Frontal cortex (tissue), 4 donors: ENCODE data around the gene RBPJ. TPM values are rescaled to one million over a fixed set of nuclear protein-coding genes. Genes with fewer than 3 reads are reported as not detected.
A peak's percentile ranks its signal among the peaks of the same experiment; 100 is the strongest.
"Not testable (repeated sequence)": the region's sequence is repeated elsewhere in the genome, so short reads cannot be mapped to it uniquely, and the experiment has no call there.

Experiments used
- DNase-seq, 2 donors: peaks; one replicate each; pipeline ENCODE4 v3.0.0; 2012; ENCODE audit warnings: low spot score in 2 of 2
- FAIRE-seq: peaks from 2 replicates; lab custom pipeline; 2012; peaks lifted over from hg19 to GRCh38; lab: Jason Lieb, UNC
- total RNA-seq: library from RNA; depleted of rRNA; stranded (reverse); fragments of >200 nt; gene quantifications from one replicate; pipeline ENCODE4 v1.2.3, GENCODE V29; 2014
- donor health status: control.
- donor health status: control.
- donor health status: control.

The RBPJ gene
- total RNA-seq, 1 donor from 2014 or later, result 77.0 TPM

DNA sequence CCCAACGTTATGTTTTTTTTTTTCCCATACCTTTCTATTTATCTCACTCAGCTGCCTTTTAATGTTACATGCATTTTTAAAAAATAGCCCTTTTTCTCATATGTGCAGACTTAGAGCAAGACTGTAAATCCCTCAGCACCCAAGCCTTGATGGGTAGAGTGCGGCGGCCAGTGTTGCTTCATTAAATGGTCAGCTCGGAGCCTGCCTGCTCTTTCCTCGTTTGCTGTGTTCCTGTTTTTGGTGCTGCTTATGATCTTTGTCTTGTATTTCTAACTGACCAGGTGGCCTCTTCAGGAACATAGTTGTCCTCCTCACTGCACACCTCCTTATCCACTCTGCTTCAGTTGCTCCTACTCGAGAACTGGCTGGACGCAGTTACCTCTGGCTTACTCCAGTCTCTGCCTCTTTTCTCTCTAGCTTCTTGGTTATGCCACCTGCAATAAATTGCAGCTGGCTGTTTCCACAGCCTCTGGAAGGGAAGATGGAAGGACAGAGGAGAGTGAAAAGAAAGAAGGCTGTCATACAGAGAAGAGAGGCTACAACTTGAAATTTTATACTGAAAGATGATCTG lies 10.7 kb downstream of the RBPJ start:
- no peak for DNase-seq
- no peak for FAIRE-seq

DNA sequence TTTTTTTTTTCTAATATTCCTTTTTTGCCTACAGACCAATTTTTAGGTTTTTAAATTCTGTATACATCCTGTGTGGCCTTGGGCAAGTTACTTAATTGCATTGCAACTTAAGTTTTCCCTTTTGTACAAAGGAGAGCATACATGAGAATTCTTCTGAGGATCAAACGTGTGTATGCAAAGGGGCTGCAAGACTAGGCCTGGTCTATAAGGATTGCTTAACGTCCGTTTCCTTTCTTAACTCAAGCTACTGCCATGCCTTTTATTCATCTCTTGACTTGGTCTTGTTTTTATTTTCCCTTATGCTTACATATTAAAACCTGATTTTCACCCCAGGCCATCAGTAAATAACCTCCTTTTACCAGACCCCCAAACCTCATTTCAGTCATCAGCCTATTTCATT lies 13.6 kb downstream of the RBPJ start:
- no peak for DNase-seq
- no peak for FAIRE-seq

DNA sequence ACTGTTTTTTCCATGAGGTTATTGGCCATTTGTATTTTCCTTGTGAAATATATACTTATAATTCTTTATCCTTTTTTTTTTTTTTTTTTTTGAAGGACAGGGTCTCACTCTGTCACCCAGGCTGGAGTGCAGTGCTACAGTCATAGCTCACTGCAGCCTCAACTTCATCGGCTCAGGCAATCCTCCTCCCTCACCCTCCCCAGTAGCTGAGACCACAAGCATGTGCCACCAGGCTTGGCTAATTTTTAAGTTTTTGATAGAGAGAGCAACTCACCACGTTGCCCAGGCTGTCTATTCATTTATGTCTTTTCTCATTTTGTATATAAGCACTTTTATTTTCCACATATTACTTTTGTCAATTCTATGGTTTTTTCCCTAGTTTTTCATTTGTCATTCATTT lies 16.8 kb downstream of the RBPJ start:
- DNase-seq, result no peak
- no peak for FAIRE-seq

DNA sequence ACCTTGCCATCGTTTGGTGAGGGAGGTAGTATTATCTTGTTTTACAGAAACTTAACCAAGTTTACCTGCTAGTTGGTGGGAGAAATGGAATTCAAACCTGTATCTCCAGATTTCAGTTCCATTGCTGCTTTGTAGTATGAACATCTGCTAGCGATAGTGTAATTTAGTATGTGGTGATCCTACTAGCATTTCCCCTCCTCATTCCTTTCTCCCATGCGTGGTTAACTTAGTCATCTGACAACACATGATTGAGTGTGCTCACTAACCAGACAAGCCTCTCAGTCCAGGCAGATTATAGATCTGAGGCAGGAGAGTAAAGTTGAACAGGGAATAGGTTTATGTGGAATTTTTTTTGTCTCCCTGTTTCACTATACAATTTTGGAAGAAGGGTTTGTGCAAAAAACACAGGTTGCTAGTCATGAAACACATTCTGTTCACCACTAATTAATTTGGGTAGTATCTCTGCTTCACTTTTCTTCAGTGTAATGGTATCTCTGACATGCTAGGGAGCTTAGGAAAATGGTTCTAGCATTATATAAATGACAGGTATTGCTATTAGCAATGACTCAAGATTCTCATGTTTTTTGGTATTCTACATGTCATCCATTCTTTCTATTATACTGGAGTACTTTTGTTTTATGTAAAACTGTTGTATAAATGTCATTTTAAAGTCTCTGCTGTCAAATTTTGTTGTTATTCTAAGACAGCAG lies 21.7 kb downstream of the RBPJ start:
- FAIRE-seq, result no peak
- no peak for DNase-seq

DNA sequence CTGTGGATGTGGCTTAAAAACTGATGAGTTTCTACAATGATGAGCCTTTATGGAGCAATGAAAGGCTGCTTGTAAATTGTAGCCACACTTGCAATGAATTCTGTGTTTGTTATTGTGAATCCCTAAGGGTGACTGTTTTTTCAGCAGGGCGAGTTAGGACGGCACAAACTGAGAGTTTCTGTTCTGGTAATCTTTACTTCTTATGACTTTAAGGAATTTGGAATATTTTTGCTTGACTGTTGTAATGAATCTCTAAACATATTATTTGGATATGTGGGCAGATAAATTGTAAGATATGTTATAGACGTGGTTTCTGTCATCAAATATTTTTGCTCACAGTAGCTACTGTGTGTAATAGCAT lies 22.2 kb downstream of the RBPJ start:
- FAIRE-seq (peak; percentile 68), DNase-seq (no peak)

DNA sequence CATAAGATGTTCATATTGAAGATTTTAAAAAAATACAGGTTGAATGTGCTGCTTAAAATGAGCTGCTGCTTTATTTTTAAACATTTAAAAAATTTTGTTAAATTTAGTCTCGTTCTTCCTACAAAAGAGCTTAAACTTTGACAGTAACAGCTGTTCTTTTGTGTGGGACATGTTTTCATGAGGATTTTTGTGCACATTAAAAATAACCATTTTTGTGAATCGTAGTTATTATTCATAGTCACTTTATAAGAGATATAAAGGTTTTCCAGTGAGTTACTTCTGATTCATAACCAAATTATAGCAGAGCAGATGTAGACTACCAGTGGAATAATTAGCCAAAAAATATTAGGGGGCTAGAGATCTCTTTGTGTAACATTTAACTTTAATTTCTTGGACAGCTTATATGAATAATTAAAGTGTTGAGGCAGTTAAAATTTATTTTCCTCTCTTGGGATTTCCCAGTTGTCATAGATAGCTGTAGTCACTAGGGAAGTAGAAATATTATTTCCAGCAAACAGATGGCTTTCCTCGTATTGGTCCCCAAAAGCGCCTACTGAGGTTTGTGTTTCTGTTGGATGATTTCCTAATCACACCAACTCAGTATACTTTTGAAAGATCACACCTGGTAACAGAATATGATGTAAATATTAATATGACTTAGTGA lies 24.2 kb downstream of the RBPJ start:
- FAIRE-seq, result no peak
- no peak for DNase-seq

DNA sequence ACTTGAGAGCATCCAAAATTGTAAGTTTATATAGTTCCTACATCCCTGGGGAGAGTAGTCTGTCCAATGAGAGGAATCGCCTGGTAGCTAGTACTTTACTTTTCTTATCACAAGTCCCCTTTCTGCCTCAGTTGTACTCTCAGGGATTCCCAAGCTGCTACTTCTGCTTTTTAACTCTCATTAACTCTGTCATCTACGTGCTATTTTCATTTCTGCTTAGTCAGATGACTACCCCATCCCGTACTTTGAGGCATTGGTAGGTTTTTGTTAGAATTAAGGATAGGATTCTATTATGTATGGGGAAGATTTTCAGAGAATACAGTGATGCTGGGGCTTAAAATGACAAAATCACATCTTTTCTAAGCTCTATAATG lies 24.7 kb downstream of the RBPJ start:
- DNase-seq (no peak), FAIRE-seq (no peak)

DNA sequence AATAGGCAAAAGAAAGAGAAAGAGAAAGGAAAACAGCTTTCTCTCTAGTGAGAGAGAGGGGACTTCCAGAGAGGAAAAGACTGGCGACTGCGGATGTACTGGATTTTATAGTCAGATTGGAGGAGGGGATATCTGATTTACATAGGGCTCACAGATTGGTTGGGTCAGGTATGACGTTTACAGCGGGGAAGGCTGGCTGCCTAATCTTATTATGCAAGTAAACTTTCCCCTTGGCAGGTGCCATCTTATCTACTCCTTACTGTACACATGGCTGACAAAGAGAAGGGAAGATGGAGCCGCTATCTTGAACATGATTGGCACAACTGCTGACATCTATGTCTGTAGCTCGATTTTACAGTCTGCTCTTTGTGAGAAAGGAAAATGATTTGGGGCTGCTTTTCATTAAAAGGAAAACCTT lies 25.4 kb downstream of the RBPJ start:
- DNase-seq (no peak), FAIRE-seq (no peak)

DNA sequence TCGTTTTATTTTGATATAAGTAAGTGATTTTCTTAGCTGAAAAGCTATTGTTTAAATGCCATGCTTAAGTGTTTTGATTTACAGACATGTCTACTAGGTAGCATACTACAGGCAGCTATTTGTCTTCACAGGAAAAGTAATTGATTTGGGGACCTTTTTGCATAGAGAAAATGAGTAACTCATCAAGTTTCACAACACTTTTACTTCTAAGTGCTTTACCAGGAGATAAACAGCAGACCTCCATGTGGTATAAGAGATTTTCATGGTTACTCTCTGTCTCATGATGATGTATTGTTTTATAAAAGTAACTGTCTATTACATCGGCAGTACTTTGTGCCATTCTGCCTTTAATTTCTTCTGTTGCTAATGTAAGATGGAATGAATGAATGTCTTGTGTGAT lies 28.7 kb downstream of the RBPJ start:
- DNase-seq (no peak), FAIRE-seq (no peak)

DNA sequence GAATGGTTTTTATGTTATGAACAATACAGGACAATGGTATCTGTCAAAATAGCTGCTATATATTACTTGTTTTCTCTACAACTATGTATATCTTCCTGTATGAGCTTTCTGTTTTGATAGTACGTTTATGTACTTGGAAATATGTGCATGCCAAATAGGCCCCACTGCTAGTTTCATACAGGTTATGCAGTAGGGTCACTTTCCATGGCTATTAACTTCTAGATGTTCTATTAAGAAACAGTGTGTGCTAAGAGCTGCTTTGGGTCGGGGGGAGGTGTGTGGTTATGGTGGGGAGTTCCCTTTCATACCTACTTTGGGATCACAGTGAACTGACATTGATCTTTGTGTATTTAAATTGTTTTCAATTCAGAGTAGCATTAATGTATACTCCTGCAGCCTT lies 30.9 kb downstream of the RBPJ start:
- no peak for FAIRE-seq
- no peak for DNase-seq

DNA sequence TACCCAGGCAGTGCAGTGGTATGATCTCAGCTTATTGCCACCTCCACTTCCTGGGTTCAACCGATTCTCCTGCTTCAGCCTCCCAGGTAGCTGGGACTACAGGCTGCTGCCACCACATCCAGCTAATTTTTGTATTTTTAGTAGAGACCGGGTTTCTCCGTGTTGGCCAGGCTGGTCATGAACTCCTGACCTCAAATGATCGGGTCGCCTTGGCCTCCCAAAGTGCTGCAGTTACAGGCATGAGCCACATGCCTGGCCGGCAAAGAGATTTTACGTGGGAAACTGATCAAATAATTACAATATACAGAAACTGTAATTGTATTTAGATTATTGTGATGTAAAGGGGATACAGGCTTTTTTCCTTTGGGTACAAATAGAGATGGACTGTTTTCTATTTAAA lies 33.7 kb downstream of the RBPJ start:
- FAIRE-seq, result no peak
- DNase-seq, result no peak

DNA sequence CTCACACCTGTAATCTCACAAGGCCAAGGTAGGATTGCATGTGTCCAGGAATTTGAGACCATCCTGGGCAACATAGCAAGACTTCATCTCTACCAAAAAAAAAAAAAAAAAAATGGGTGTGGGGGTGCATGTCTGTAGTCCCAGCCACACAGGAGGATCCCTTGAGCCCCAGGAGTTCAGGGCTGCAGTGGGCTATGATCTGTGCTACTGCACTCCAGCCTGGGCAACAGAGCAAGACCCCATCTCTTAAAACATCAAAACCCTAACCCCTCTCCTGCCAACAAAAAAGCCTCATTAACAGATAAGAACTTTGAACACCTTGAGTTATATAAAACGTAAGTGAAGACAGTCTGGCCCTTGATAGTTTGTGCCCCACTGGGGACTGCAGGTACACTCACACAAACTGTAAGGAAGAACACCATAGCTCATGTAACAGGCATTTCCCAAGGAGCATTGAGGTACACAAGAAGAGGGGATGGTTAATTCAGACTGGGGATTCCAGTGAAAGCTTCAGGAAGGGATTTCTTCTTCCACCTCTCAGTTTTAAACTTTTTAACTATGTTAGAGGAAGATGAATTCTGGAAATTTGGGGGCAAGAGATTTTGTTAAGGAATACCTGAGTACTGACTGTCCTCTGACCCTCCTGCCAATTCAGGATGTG lies 34.7 kb downstream of the RBPJ start:
- FAIRE-seq (no peak), DNase-seq (no peak)

DNA sequence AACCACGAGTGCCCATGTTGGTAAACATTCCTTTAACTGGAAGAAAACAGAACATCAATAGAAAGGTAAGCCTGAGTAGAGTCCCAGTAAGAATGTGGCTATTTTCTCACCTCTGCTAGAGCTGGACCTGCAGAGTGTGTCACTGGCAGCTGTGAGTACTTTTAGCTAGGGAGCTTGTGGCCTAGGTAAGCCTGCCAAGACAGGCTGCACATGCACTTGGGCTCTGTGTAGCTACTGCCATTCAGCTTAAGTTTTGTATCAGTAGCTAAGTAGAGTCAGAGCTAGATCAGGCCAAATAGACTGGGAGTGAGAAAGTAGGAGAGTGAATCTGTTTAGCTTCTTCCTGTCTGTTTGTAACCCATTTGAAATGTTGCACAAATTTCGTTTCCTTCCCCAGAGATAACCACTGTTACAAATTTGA lies 35.3 kb downstream of the RBPJ start:
- DNase-seq (no peak), FAIRE-seq (no peak)

DNA sequence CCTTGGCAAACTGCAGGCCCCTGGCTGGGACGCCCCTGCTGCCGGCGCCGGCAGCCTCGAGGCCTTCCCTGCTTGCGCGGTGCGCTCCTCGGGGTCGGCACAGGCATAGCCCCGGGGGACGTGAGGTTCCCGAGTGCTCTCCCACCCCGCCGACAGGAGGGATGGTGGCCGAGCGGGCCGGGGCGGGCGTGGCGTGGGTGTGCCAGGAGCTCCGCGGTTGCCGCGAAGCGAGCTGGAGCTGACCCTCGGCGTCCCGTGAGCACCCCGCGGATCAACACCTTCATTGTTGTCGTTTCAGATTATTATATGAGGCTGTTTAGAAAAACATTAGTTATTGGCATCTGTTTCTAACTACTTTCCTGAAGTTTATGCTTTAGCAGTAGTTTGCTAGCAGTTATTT lies 38.7 kb downstream of the RBPJ start:
- not testable (repeated sequence) for FAIRE-seq, DNase-seq

DNA sequence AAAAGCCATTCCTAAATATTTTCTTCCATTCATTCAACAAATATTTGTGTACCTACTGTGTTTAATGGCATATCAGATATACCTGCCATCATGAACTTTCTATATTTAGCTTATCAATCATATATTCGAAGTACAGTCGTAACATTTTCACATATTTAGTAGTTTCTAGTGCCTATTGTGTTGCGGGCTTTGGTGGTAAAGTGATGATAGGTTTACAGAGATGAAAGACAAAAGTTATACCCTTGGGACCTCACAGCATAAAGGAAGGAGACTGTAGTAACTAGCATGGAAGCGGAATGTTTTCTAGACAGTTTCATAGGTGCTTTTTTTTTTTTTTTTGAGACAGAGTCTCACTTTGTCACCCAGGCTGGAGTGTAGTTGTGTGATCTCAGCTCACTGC lies 39.5 kb downstream of the RBPJ start:
- DNase-seq (no peak), FAIRE-seq (no peak)

DNA sequence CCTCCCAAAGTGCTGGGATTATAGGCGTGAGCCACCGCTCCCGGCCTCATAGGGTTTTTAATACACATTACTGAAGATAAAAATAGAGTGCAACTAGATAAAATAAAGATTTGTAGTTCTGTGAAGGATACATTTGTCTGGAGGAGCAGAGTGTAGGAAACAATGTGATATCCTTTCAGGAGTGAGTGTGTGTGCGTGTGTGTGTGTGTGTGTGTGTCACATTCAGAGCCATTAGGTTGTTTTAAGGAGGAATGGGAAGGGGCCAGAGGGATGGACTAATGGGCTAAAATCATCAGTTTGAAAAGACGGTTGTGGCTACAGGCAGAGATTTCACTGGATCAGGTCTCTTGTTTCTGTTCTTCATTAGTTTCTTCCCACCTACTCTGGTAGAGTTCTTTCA lies 40.0 kb downstream of the RBPJ start:
- DNase-seq (no peak), FAIRE-seq (no peak)

DNA sequence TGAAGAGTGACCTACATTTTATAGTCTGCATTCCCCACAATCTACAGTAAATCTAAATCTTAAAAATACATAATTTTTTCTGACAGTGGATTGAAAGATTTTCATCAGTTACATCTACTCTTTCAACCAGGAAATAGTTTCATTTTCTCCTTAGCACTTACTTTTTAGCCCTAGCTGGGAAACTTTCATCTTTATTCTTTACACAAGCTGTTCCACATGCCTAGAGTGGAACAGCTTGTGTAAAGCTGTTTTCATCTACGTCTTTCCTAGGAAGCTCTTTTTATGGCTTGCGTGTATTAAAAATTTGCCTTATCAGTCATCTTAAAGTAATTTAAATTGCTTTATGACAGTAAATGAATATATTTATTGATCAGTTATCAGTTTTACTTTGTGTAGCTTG lies 40.5 kb downstream of the RBPJ start:
- DNase-seq (no peak), FAIRE-seq (no peak)

DNA sequence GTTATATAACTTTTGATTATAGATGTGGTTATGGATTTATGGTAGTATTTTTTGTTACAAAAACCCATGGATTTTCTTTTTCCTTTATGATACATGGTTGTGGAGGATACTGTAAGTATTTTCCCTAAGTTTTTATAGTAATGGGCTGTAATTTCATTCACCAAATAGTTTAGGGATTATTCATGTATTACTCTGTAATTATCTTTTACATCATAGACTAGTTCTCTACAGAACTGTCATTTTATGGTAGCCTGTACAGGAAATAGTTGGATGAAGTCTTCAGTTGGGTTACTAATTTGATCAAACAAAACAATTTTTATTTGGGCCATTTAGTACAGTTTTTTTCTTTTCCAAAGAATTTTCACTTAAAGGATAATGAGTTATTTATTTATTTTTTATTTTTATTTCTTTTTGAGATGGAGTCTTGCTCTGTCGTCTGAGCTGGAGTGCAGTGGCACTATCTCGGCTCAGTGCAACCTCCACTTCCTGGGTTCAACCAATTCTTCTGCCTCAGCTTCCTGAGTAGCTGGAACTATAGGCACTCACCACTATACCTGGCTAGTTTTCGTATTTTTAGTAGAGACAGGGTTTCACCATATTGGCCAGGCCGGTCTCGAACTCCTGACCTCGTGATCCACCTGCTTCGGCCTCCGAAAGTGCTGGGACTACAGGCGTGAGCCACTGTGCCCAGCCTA lies 42.1 kb downstream of the RBPJ start:
- DNase-seq (no peak), FAIRE-seq (no peak)

DNA sequence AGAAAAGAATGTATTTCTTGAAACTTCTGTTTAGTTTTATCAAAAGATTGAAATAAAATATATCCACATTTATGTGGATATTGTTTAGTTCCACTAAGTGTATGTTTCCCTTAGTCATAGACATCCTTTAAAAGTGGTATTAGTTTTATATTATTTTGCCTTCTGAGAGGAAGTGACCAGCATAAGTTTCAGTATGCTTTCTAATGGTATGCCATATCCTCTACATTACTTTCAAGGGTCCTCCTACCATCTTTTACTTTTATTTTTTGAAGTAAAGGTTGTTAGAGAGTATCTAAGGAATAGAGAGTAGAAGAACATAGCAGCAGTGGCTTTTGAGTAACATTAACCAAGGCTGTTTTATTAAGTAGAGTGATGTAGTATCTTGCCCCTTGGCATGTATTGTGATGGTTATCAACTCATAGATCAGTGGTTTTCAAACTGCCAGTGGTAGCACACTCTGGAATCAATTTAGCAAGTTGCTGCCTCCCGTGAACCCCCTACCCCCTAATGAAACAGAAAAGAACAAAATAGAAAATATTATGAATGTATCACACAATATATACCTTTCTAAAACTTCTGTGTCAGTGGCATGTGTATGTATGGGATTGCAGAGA lies 44.8 kb downstream of the RBPJ start:
- DNase-seq (no peak), FAIRE-seq (no peak)

DNA sequence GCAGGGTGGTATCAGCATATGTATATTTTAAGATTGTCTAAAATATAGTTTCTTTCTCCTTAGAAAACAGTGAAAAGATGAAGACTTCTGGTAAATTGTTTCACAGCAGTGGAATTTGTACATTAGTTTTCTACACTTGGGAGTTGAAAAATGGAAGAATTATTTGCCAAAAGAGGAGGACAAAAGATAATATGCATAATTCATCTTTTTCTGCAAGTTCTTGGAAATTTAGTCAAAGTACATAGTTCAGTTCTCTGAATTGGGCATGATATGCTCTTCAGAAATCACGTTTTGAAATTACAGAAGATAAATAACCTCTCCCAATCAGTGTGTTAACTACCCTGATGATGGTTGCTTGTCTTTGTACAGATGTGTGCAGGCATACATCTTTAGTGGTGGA lies 47.0 kb downstream of the RBPJ start:
- DNase-seq (no peak), FAIRE-seq (no peak)
